OCI-LY1 (cell line): ENCODE data around the gene SPTLC2.

ENCODE experiments used
- EZH2 ChIP-seq: fragments of 200-600 bp; sonication (generic), shearing (Covaris generic); IDR thresholded peaks from 2 replicates; pipeline ENCODE4 v1.8.0; 2017; ENCODE audit warnings: borderline replicate concordance, mixed run types, mild to moderate bottlenecking, antibody characterized with exemption, low read length, moderate library complexity, mixed read lengths
- TF ChIP-seq, protein P1 (sequence below): fragments of 200-600 bp; sonication (generic), shearing (Covaris generic); IDR thresholded peaks from 2 replicates; pipeline ENCODE4 v1.5.1; 2017; ENCODE audit warnings: mild to moderate bottlenecking, antibody characterized with exemption, low read length, moderate library complexity, mixed read lengths

DNA sequence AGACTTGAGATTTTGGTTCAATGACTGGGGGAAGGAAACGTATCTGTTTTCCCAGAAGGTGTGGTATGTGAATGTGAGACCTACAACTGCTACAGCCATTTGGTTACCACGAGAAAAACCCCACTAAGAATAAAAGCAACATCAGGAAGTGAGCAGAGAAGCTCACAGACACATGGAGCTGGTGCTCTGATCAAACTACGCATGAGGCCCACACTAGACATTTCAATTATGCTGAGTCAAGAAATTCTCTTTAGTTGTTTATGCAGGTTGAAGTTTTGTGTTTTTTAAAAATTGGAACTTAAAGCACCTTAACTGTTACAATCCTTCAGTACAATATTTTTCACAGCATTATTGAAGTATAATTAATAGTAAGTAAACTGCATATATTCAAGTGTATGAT lies 8.9 kb upstream of the SPTLC2 start:
- TF ChIP-seq, protein P1, sequence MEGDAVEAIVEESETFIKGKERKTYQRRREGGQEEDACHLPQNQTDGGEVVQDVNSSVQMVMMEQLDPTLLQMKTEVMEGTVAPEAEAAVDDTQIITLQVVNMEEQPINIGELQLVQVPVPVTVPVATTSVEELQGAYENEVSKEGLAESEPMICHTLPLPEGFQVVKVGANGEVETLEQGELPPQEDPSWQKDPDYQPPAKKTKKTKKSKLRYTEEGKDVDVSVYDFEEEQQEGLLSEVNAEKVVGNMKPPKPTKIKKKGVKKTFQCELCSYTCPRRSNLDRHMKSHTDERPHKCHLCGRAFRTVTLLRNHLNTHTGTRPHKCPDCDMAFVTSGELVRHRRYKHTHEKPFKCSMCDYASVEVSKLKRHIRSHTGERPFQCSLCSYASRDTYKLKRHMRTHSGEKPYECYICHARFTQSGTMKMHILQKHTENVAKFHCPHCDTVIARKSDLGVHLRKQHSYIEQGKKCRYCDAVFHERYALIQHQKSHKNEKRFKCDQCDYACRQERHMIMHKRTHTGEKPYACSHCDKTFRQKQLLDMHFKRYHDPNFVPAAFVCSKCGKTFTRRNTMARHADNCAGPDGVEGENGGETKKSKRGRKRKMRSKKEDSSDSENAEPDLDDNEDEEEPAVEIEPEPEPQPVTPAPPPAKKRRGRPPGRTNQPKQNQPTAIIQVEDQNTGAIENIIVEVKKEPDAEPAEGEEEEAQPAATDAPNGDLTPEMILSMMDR = no peak
- no peak for TF ChIP-seq EZH2
